ENCODE data around the gene PRIMPOL. TPM values are rescaled to one million over a fixed set of nuclear protein-coding genes. Genes with fewer than 3 reads are reported as not detected.
A peak's percentile ranks its signal among the peaks of the same experiment; 100 is the strongest.

PRIMPOL gene
- total RNA-seq, 1 donor = 29.9 TPM

DNA sequence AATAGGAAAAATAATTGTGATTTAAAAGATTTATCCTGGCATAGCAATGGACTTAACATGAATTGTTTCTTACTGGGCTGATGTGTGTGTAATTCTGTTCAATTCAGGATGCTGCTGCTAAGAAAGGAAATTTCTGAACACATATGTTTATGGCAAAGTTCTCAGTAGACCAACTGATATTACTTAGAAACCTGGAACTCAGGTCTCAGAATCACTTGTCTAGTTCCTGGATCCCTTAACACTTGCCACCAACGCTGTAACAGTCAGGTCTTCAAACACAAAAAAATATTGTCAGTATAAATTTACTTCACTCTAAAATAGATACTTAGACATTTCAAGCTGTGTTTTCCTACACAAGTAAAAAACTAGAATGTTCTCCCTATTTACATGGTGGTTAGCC lies 5.8 kb upstream of the PRIMPOL start:
- TF ChIP-seq, protein P1, sequence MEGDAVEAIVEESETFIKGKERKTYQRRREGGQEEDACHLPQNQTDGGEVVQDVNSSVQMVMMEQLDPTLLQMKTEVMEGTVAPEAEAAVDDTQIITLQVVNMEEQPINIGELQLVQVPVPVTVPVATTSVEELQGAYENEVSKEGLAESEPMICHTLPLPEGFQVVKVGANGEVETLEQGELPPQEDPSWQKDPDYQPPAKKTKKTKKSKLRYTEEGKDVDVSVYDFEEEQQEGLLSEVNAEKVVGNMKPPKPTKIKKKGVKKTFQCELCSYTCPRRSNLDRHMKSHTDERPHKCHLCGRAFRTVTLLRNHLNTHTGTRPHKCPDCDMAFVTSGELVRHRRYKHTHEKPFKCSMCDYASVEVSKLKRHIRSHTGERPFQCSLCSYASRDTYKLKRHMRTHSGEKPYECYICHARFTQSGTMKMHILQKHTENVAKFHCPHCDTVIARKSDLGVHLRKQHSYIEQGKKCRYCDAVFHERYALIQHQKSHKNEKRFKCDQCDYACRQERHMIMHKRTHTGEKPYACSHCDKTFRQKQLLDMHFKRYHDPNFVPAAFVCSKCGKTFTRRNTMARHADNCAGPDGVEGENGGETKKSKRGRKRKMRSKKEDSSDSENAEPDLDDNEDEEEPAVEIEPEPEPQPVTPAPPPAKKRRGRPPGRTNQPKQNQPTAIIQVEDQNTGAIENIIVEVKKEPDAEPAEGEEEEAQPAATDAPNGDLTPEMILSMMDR (IDR thresholded peaks at IDR 0.05; ENCODE audit: insufficient read depth, low read length) = no peak
- DNase-seq (ENCODE audit: low read depth) = no peak

DNA sequence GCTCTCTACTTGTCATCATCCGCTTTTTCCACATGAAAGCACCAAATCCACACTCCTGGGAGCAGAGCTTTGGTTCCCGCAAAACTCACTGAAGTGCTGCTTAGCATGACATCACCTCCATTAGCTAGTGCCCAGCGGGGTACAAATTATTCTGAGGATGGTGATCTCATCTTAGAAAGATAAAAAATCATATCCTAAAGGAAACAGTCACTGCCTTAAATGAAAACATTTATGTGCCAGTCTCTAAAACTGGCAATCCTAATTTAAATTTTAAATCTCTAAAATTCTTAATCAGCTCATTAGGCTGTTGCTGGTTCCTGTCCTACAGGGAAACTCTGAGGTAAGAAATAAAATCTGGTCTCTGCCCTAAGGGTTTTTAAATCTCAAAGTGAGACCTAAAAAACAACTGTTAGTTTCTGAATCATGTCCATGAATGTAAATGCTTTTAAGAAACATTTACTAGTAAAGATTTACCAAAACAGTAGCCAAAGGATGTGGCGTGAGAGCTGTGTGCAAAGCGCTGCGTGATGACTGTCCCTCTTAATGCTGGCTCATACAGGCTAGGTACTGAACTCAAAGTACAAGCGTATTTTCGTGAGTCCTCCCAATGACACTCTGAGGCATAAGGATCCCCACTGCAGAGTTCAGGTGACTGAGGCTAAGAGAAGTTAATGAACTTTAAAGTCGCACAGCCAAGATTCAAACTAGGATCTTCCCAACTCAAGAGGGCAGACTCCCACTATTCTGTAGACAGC lies 4.8 kb upstream of the PRIMPOL start:
- peak; percentile 16 for DNase-seq (ENCODE audit: low read depth)
- no peak overlapping the region for H3K4me3 ChIP-seq (ENCODE audit: low read depth, low read length)
- TF ChIP-seq, protein P1 (IDR thresholded peaks at IDR 0.05; ENCODE audit: insufficient read depth, low read length) = no peak

More for the DNA sequence above, 5.8 kb upstream of the PRIMPOL start:
- H3K4me3 ChIP-seq (ENCODE audit: low read depth, low read length) = no peak overlapping the region

DNA sequence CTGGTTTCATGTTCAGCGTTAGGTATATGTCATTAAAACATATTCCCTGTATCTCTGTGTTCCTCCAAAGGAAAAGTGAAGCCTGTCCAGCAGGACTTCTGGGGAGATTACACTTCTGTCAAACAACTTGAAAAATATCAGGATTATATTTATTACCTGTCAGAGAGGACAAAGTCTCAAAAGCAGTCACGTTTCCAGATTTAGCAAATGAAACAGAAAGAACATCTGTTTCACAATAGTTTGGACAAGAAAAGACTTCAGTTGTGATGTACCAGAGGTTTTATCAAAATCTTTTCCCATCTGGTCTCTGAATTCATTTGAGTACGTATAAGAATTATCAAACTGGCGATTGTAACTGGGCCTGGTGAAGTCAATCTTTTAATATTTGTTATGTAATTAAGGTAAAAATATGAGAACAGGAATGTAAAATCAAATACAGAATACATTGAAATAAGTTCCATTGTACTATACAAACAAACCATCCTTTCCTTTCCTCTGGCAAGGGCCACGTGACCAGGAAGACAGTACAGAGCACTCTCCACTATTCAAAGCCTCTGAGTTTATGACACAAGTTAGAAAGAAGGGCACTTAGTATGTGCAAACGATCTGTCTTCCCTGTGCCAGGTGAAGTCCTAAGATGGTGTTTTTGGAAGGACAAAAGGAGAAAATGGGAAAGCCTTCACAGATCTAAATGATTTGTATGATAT lies 3.5 kb upstream of the PRIMPOL start:
- H3K4me3 ChIP-seq (ENCODE audit: low read depth, low read length) = no peak overlapping the region
- TF ChIP-seq, protein P1 (IDR thresholded peaks at IDR 0.05; ENCODE audit: insufficient read depth, low read length) = no peak
- no peak for DNase-seq (ENCODE audit: low read depth)

DNA sequence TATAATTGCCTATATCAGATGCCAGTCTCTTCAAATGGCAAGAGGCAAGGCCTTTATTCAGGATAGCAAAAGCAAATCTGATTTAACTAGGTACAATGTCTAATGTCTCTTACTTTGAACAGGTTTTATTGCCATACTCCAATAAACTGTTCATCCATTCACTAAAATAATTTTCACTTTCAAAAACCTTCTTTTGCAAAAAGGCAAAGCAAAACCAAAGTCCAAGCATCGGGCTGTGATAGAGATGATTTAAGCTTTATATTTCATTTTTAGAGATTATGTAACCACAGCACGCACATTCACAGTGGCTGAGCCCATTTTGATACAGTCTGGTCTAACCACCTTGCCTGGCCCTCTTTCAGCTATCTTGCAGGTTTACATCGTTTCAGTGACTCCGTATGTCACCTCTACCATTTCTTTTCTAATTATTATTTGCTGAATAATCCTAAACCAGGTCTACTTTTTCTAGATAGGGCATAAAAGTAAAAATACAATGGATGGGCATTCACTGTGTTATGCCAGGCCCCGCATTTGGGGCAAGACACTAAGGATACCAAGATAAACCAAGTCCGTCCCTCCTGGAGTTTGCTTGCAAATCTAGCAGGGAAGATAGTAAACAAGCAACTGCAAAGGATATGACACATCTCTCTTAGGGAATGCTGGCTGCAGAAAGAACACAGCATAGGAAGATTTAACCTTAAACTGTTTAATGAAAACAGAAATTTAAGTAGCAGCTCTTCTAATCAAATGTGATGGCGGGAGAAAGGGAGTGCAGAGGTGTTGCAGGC lies 2.1 kb upstream of the PRIMPOL start:
- TF ChIP-seq, protein P1 (IDR thresholded peaks at IDR 0.05; ENCODE audit: insufficient read depth, low read length) = no peak
- DNase-seq (ENCODE audit: low read depth) = peak; percentile 25
- H3K4me3 ChIP-seq (ENCODE audit: low read depth, low read length) = peak overlapping the region; percentile 81

DNA sequence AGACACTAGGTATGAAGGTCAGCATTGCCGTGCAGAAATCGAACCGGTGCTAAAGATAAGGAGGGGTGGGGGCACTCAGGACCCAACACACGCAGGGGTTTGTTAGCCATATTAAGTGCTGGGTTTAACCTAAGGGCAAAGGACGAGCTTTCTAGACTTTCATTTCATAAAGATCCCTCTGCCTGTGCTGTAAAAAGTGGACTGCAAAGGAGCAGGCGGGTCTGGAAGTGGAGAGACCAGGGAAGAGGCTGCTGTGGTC lies 1.6 kb upstream of the PRIMPOL start:
- DNase-seq (ENCODE audit: low read depth) = no peak
- TF ChIP-seq, protein P1 (IDR thresholded peaks at IDR 0.05; ENCODE audit: insufficient read depth, low read length) = no peak
- H3K4me3 ChIP-seq (ENCODE audit: low read depth, low read length) = peak overlapping the region; percentile 81

DNA sequence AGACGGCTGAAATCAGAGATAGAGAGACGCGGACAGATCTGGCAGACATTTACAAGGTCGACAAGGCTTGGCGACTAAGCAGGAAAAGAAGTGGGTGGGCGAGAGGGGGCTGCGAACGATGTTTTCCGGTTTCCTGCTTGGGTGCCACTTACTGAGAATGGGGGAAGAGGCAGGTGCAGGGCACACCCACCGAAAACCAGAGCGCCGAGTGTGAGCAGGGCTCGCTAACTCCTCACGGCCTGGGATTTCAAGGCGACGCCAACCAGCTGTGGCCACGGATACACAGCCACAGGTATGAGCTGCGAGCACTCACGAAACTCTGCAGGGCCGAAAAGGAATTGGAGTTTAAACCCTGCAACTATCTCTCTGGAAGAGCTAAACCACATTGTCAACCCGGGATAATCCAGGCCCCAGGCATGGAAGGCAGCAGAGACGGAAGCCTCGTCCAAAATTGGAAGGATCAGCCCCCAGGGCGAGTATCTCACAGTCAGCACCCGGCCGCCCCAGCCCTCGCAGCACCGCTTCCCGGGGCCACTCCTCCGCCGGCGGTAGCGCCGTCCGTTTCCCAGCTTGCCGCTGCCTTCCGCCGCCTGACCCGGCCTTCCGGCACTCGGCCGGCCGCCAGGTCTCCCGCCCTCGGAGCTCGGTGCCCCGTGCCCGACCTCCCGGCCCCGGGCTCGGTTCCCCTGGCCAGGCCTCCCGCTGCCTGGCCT lies 1.1 kb upstream of the PRIMPOL start:
- H3K4me3 ChIP-seq (ENCODE audit: low read depth, low read length) = peak overlapping the region; percentile 81
- TF ChIP-seq, protein P1 (IDR thresholded peaks at IDR 0.05; ENCODE audit: insufficient read depth, low read length) = no peak
- DNase-seq (ENCODE audit: low read depth) = peak; percentile 39

Measured in fibroblast of the aortic adventitia (primary cell).